ENCODE measurements around the gene HDAC8.

DNA sequence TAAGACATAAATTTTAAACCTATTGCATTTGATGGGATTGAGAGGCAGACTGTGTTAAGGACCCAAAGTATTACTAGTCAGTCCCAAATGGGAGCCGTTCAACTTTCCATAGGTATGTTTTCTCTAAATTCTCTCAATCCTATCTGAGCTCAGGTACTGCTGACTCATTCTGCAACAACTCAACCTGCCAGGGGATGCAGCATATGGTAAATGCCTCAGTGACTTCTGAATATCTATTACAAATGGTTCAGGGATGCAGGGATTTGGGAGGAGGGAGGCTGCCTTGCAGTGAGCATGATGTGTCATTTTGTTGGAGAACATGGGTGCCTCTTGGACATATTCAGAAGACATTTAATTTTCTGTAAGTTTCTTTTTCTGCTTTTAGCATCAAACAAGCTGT, 97.3 kb downstream of the HDAC8 start:
- TF ChIP-seq POLR2A (IDR thresholded peaks at IDR 0.05; ENCODE audit: low read depth): no peak
- TF ChIP-seq, protein P1, sequence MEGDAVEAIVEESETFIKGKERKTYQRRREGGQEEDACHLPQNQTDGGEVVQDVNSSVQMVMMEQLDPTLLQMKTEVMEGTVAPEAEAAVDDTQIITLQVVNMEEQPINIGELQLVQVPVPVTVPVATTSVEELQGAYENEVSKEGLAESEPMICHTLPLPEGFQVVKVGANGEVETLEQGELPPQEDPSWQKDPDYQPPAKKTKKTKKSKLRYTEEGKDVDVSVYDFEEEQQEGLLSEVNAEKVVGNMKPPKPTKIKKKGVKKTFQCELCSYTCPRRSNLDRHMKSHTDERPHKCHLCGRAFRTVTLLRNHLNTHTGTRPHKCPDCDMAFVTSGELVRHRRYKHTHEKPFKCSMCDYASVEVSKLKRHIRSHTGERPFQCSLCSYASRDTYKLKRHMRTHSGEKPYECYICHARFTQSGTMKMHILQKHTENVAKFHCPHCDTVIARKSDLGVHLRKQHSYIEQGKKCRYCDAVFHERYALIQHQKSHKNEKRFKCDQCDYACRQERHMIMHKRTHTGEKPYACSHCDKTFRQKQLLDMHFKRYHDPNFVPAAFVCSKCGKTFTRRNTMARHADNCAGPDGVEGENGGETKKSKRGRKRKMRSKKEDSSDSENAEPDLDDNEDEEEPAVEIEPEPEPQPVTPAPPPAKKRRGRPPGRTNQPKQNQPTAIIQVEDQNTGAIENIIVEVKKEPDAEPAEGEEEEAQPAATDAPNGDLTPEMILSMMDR (IDR thresholded peaks at IDR 0.05): no peak
